Islet of Langerhans (tissue), 1 donor: ENCODE data around the gene FAR1.
A peak's percentile ranks its signal among the peaks of the same experiment; 100 is the strongest.
"Not testable (repeated sequence)": the region's sequence is repeated elsewhere in the genome, so short reads cannot be mapped to it uniquely, and the experiment has no call there.

Experiments used
- FAIRE-seq: peaks from one replicate; lab custom pipeline; 2011; peaks lifted over from hg19 to GRCh38; lab: Jason Lieb, UNC

FAR1 gene

DNA sequence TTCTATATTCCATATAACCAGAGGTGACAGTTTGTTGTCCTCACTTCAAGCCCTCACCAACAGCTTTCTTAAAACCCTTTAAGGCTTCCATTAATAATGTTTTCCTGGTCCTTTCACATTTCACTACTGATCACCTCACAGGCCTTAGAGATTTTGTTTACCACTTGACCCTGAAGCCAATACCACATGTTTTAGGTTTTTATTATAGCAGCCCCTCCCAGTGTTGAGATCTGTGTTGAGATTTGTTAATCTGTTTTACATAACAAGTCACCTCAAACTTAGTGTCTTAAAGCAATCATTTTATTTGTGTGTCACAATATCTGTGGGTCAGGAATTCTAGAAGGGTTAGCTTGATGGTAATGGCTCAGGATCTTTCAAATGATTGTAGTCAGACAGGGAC lies 49.9 kb downstream of the FAR1 start:
- FAIRE-seq: no peak

GRCh38 chr11:13720940-13721339 lies 52.5 kb downstream of the FAR1 start:
- no peak for FAIRE-seq

DNA sequence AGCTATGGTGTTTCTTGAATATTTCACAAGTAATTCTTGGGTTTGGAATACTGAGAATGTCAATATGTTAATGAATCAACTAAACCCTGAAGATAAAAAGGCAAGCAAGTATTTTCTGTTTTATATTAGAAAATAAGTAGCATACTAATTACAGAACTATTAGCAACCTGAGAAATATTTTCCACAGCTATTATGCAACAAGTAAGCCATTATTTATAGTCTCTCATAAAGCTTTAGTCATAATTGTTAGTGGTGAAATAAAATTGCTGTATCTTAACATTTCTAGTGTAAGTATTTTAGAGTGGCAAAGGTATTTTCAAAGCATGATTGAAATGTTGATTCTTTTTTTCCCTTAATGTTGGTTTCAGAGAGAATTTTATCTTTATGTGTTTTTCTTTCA lies 53.3 kb downstream of the FAR1 start:
- peak; percentile 45 for FAIRE-seq

DNA sequence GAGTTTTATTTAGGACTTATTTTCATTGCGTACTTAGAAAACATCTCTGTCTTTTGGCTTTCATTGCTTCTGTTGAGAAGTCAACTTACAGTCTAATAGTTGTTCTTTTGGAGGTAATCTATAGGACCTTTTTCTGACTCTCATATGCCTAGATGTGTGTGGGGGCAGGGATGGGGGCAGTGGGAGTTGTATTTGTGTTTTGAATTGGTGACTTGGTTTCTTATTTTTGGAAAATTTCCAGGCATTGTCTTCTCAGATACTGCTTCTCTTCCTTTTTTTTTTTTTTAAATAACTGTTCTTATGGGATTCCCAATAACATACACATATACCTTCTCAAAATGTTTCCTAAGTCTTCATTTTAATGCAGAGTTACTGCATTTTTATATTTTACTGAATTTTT lies 58.0 kb downstream of the FAR1 start:
- no peak for FAIRE-seq

- no peak for FAIRE-seq
Measured at GRCh38 chr11:13728076-13728475, 59.6 kb downstream of the FAR1 start.

DNA sequence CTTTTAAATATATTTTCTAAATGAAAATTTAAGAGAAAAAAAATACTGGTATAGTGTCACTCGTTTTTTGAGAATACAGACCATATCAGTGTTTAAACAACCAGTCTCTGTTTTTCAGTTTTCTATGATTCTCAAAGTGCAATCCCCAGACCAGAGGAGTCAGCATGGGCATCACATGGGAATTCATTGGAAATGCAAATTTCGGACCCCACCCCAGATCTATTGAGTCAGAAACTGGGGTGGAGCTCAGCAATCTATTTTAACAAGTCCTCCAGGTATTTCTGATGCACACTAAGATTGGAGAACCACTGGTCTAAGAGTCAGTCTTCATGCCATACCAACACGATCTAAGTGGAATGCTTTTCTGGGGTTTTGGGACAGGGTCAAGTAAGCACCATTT lies 66.1 kb downstream of the FAR1 start:
- FAIRE-seq: no peak

DNA sequence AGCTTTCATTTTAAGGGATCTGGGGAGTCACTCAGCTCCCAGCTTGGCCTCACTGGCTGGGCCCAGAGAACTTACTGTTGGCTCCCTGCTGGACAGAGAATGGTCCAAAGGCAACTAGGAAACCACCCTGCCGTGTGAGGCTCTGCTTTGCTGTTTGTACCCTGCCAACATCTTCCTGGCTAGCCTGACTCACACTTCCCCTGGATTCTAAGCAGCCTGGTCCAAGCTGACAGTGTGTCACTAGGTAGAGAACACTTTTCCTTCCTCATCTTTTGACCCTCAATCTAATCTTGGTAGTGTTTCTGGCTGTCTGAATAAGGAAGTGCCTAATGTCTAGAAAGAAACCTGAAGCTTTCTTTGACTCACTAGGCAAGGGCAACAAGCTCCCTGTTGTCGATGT lies 76.7 kb downstream of the FAR1 start:
- no peak for FAIRE-seq

DNA sequence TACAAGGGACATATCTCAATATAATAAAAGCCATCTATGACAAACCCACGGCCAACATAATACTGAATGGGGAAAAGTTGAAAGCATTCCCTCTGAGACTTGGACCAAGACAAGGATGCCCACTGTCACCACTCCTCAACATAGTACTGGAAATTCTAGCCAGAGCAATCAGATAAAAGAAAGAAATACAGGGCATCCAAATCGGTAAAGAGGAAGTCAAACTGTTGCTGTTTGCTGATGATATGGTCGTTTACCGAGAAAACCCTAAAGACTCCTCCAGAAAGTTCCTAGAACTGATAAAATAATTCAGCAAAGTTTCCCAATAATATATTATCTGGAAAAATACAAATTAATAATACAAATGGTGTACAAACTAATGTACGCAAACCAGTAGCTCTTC lies 84.8 kb downstream of the FAR1 start:
- FAIRE-seq: not testable (repeated sequence)

DNA sequence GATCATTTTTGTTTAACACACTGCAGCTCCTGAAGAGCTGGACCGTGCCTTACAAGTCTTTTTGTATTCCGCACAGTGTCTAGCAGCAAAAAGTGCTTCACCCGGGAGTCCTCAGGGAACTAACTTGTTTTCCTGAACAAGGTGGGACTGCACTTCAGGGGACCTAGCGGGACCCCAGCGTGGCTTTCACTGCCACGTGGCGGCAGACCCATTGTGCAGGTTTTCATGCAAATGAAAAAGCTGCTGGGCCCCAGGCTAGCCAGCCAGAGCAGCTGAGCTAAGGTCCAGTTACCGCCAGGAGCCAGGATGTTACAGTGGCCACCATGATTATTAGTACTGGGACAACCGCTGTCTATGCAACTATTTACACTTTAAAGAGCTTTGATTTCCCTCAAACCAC lies 90.6 kb downstream of the FAR1 start:
- no peak for FAIRE-seq

DNA sequence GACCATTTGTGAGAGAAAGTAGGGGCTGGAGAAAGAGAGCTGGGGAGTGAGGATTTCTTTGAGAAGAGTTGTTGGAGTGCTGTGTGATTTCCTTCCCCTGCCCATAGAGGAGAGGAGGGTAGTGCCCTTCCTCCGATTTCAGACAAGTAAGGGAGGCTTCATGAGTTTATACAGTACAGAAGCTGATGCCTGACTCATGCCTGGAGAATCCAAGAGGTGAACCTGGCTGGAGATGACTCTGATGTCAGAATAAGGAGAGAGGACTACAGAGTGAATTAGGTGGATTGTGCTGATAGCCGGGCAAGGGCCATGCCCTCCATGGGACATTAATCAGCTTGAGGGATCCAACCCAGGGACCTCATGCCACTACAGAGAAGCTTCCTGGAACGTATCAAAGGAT lies 91.6 kb downstream of the FAR1 start:
- FAIRE-seq: no peak

GRCh38 chr11:13761250-13761649 lies 92.8 kb downstream of the FAR1 start:
- no peak for FAIRE-seq

- no peak for FAIRE-seq
Measured at GRCh38 chr11:13761716-13762115, 93.2 kb downstream of the FAR1 start.

GRCh38 chr11:13762718-13763117 lies 94.2 kb downstream of the FAR1 start:
- FAIRE-seq: no peak

- no peak for FAIRE-seq
Measured at GRCh38 chr11:13763341-13763740, 94.9 kb downstream of the FAR1 start.

GRCh38 chr11:13765886-13766285 lies 97.4 kb downstream of the FAR1 start:
- no peak for FAIRE-seq

GRCh38 chr11:13767471-13767870 lies 99.0 kb downstream of the FAR1 start:
- no peak for FAIRE-seq

DNA sequence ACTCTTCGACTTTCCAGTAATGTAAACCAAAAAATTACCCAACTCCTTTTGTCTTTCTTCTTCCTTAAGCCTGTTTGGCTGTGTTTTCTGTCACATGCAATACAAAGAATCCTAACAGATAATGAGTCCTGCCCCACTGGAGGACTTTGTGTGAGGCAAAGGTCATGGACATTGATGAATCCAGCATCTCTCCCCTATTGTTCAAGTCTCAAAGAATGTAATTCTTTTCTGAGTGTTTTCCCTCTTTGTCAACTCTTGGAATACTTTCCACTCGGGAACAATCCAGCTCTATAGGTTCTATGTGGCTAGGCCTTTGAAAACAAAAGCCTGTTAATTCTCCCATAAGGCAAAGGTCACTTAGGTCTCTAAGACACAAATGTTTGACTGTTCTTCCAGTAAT lies 100.7 kb downstream of the FAR1 start:
- no peak for FAIRE-seq

DNA sequence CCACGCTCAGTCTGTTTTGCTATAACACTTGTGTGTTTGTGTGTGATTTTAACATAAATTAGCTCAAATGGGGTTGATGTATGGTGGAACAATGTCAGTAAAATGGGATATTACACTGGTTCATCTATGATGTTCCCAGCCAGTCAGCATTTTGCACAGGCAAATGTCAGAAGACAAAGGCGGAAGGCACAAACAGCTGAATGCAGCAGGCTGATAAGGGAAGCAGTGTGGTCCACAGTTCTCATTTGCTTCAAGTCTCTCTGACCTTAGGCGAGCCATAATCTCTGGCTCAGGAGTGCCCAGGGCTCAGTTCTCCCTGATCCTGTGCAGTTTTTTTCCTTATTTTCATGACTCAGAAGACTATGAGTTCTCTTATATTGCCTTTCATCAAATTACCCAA lies 102.7 kb downstream of the FAR1 start:
- no peak for FAIRE-seq

DNA sequence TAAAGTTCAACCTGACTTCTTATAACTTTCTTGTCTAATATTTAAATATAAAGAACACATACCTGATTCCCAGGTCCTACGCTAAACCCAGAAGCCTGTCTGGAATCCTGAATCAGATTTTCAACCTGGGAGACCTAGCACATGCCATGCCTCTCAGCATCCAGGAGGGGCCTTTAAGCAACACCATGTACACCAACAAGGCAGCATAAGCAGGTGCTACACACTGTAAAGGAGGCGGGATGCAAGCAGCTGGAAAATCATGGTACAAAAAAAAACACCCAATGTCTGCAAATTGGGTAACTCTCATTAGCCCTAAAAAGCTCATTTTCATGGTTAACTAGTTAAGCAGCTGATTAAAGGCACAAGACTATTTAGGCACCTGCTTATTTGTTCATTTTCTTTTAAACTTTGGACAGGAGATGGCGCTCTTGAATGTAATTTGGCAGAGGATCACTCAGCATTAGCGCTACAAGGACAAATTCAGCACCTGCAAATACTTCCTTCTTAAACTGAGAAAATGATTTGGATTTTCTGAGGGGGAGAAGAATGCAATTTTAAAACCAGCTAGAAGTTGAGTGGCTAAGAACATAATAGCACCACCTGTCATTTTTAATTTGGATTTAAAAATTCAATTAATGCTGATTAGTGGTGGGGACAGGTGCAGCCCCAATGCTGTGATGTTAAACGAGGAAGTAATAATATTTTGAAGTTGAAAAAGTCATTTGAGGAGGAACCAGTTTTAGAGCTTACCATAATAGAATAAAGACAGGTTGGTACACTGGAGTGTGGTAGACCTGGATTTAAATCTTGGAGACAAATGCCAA lies 104.0 kb downstream of the FAR1 start:
- FAIRE-seq: peak; percentile 97

DNA sequence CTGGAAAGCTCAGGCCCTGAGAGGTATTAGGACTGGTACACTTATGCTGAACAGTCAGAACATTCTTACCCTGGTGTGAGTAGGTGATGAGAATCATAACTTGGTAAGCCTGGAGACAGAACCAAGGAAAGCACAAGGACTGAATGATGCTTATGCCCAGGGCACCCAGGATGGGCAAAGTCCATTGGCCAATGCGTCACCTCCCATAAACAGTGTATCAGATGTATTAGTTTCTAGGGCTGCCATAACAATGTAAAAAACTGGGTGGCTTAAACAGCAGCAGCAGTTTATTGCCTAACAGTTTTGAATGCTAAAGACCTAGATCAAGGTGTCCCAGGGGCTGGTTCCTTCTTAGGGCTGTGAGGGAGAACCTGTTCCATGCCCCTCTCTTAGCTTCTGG lies 107.0 kb downstream of the FAR1 start:
- FAIRE-seq: no peak

DNA sequence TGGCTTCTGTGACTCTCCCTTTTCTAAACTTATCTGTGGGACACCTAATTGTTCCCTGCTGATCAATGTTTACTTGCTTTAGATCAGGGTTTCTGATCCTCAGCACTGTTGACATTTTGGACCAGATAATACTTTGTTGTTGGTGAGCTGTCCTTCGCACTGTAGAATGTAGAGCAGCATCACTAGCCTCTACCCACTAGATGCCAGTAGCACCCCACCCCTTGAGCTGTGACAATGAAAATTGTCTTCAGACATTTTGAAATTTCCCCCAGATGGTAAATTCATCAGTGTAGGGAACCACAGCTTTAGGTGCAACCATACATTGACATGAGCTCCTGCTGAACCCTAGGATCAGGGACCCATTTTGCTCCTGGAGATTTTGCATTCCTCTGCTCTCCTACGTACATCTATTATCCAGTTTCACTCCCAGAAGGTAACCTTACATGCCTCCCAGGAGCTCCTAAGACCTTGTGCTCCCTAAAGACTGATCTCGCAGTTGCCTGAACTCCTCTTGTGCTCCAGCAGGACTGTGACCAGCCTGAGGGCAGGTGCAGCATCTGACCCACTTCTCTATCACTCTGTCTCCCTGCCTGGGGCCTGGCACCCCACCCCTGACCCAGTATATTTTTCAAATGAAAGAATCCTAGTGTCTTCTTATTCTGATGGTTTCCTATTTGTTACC lies 107.8 kb downstream of the FAR1 start:
- no peak for FAIRE-seq

DNA sequence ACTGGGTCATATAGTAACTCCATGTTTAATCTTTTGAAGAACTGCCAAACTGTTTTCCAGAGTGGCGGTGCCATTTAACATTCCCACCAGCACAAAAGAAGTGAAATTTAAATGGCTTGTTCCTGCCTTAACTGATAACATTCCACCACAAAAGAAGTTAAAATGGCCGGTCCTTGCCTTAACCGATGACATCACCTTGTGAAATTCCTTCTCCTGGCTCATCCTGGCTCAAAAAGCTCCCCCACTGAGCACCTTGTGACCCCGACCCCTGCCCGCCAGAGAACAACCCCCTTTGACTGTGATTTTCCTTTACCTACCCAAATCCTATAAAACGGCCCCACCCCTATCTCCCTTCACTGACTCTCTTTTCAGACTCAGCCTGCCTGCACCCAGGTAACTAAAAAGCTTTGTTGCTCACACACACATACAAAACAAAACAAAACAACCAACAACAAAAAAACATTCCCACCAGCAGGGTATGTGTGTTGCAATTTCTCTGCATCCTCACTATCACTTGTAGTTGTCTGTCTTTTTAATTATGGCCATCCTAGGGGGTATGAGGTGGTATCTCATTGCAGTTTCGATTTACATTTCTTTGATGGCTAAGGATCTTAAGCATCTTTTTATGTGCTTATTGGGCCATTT lies 109.0 kb downstream of the FAR1 start:
- FAIRE-seq: no peak

DNA sequence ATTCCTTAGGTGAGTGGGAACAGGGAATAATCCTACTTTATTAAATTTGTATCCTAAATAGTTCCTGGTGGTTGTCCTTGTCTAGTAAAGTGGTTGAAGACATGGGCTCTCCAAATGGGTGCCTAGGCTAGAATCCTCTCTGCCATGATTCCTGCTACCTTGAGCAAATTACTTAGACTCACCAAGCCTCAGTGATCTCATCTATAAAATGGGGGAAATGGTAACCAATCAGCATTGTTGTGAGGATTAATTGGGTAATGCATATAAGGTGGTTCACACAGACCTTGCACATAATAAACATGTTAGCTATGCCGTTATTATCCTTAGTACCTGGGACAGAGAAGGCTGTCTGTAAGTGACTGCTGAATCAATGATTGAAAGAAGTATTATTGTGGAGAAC lies 109.9 kb downstream of the FAR1 start:
- no peak for FAIRE-seq

GRCh38 chr11:13781153-13781552 lies 112.7 kb downstream of the FAR1 start:
- FAIRE-seq: no peak
